NCI-H2171 (cell line): ENCODE results near the gene MACROD2.
"Not testable (repeated sequence)": the region's sequence is repeated elsewhere in the genome, so short reads cannot be mapped to it uniquely, and the experiment has no call there.

Experiments used
- DNase-seq: peaks from one replicate; lab custom pipeline; 2025; lab: John Stamatoyannopoulos, UW

Gene MACROD2

GRCh38 chr20:15756754-15757115 is 1761.4 kb downstream of the MACROD2 start:
- DNase-seq = no peak

GRCh38 chr20:15759594-15759993 is 1764.3 kb downstream of the MACROD2 start:
- DNase-seq = peak; percentile 5

GRCh38 chr20:15760001-15760621 is 1764.8 kb downstream of the MACROD2 start:
- peak; percentile 92 for DNase-seq

GRCh38 chr20:15763366-15763765 is 1768.0 kb downstream of the MACROD2 start:
- no peak for DNase-seq

GRCh38 chr20:15767586-15767985 is 1772.3 kb downstream of the MACROD2 start:
- no peak for DNase-seq

- DNase-seq = no peak
Observed at GRCh38 chr20:15767999-15768741, 1772.9 kb downstream of the MACROD2 start.

GRCh38 chr20:15772826-15773225 is 1777.5 kb downstream of the MACROD2 start:
- DNase-seq = no peak

GRCh38 chr20:15774926-15775325 is 1779.6 kb downstream of the MACROD2 start:
- DNase-seq = no peak

- no peak for DNase-seq
Observed at GRCh38 chr20:15776770-15777466, 1781.6 kb downstream of the MACROD2 start.

- no peak for DNase-seq
Observed at GRCh38 chr20:15784020-15784419, 1788.7 kb downstream of the MACROD2 start.

GRCh38 chr20:15789079-15789478 is 1793.8 kb downstream of the MACROD2 start:
- DNase-seq = no peak

GRCh38 chr20:15792855-15793254 is 1797.5 kb downstream of the MACROD2 start:
- DNase-seq = no peak

- peak; percentile 91 for DNase-seq
Observed at GRCh38 chr20:15794409-15794808, 1799.1 kb downstream of the MACROD2 start.

GRCh38 chr20:15795305-15796019 is 1800.1 kb downstream of the MACROD2 start:
- DNase-seq = no peak

GRCh38 chr20:15799871-15800270 is 1804.6 kb downstream of the MACROD2 start:
- DNase-seq = no peak

- no peak for DNase-seq
Observed at GRCh38 chr20:15802020-15802419, 1806.7 kb downstream of the MACROD2 start.

GRCh38 chr20:15805154-15805553 is 1809.8 kb downstream of the MACROD2 start:
- no peak for DNase-seq

GRCh38 chr20:15806105-15806504 is 1810.8 kb downstream of the MACROD2 start:
- no peak for DNase-seq

- DNase-seq = no peak
Observed at GRCh38 chr20:15807271-15807670, 1812.0 kb downstream of the MACROD2 start.

- not testable (repeated sequence) for DNase-seq
Observed at GRCh38 chr20:15807771-15808170, 1812.5 kb downstream of the MACROD2 start.

GRCh38 chr20:15811951-15812350 is 1816.6 kb downstream of the MACROD2 start:
- DNase-seq = no peak

- no peak for DNase-seq
Observed at GRCh38 chr20:15812696-15813095, 1817.4 kb downstream of the MACROD2 start.
